ENCODE measurements around the gene C2CD5. TPM values are rescaled to one million over a fixed set of nuclear protein-coding genes. Genes with fewer than 3 reads are reported as not detected.
"Not testable (repeated sequence)": the region's sequence is repeated elsewhere in the genome, so short reads cannot be mapped to it uniquely, and the experiment has no call there.

The C2CD5 gene
- total RNA-seq, 1 experiment from 2014 or later = 27.1 TPM

- H3K36me3 ChIP-seq (ENCODE audit: insufficient read depth, low read length, poor library complexity, severe bottlenecking) = peaks cover 9% of the 10 kb centered on the region
- TF ChIP-seq CTCF (conservative IDR thresholded peaks at IDR 0.05; ENCODE audit: low read depth, low read length) = no peak
- TF ChIP-seq EZH2 (IDR thresholded peaks at IDR 0.05; ENCODE audit: borderline replicate concordance, low read depth, low read length, poor library complexity, severe bottlenecking) = no peak
- ChIA-PET CTCF (no interaction called here), POLR2A (ENCODE audit: low non-redundant PET) (no interaction called here)
- DNase-seq (ENCODE audit: low spot score) = no peak
- BruUV-seq (replicated peaks) = no TSS peak
- H3K4me1 ChIP-seq (ENCODE audit: insufficient read depth, low read length, poor library complexity, severe bottlenecking) = no peaks in the 10 kb centered on the region
- no peaks in the 10 kb centered on the region for H3K27me3 ChIP-seq (replicated peaks; ENCODE audit: insufficient read depth, low read depth, low read length, poor library complexity)
- no peak overlapping the region for H3K27ac ChIP-seq (ENCODE audit: low read depth, low read length, poor library complexity, severe bottlenecking)
- no peaks in the 10 kb centered on the region for H3K9me3 ChIP-seq (ENCODE audit: low read depth, low read length, poor library complexity, severe bottlenecking)
- intact Hi-C loops (cut with micrococcal nuclease; ENCODE audit: unreplicated experiment) = no loop called here
- no peak overlapping the region for H3K4me3 ChIP-seq (ENCODE audit: low read depth, low read length, poor library complexity, severe bottlenecking)
These were observed 55.9 kb downstream of the C2CD5 start for GRCh38 chr12:22488478-22488877.

- H3K4me3 ChIP-seq (ENCODE audit: low read depth, low read length, poor library complexity, severe bottlenecking); intact Hi-C loops (cut with micrococcal nuclease; ENCODE audit: unreplicated experiment); BruUV-seq (replicated peaks); DNase-seq (ENCODE audit: low spot score); POLR2A ChIA-PET (ENCODE audit: low non-redundant PET); H3K9me3 ChIP-seq (ENCODE audit: low read depth, low read length, poor library complexity, severe bottlenecking); H3K36me3 ChIP-seq (ENCODE audit: insufficient read depth, low read length, poor library complexity, severe bottlenecking); H3K27me3 ChIP-seq (replicated peaks; ENCODE audit: insufficient read depth, low read depth, low read length, poor library complexity); H3K27ac ChIP-seq (ENCODE audit: low read depth, low read length, poor library complexity, severe bottlenecking); CTCF ChIA-PET; H3K4me1 ChIP-seq (ENCODE audit: insufficient read depth, low read length, poor library complexity, severe bottlenecking): not testable (repeated sequence)
These were observed 56.7 kb downstream of the C2CD5 start for GRCh38 chr12:22487683-22488082.

GRCh38 chr12:22481547-22482104 lies 62.7 kb downstream of the C2CD5 start:
- H3K27ac ChIP-seq (ENCODE audit: low read depth, low read length, poor library complexity, severe bottlenecking) = no peak overlapping the region
- H3K4me3 ChIP-seq (ENCODE audit: low read depth, low read length, poor library complexity, severe bottlenecking) = no peak overlapping the region
- CTCF ChIA-PET = no interaction called here
- peaks cover 4% of the 10 kb centered on the region for H3K36me3 ChIP-seq (ENCODE audit: insufficient read depth, low read length, poor library complexity, severe bottlenecking)
- no peaks in the 10 kb centered on the region for H3K27me3 ChIP-seq (replicated peaks; ENCODE audit: insufficient read depth, low read depth, low read length, poor library complexity)
- DNase-seq (ENCODE audit: low spot score) = no peak
- intact Hi-C loops (cut with micrococcal nuclease; ENCODE audit: unreplicated experiment) = no loop called here
- TF ChIP-seq EZH2 (IDR thresholded peaks at IDR 0.05; ENCODE audit: borderline replicate concordance, low read depth, low read length, poor library complexity, severe bottlenecking) (no peak), CTCF (conservative IDR thresholded peaks at IDR 0.05; ENCODE audit: low read depth, low read length) (no peak)
- no peaks in the 10 kb centered on the region for H3K9me3 ChIP-seq (ENCODE audit: low read depth, low read length, poor library complexity, severe bottlenecking)
- no peaks in the 10 kb centered on the region for H3K4me1 ChIP-seq (ENCODE audit: insufficient read depth, low read length, poor library complexity, severe bottlenecking)
- POLR2A ChIA-PET (ENCODE audit: low non-redundant PET) = no interaction called here
- BruUV-seq (replicated peaks) = no TSS peak

- H3K27ac ChIP-seq (ENCODE audit: low read depth, low read length, poor library complexity, severe bottlenecking); DNase-seq (ENCODE audit: low spot score); H3K27me3 ChIP-seq (replicated peaks; ENCODE audit: insufficient read depth, low read depth, low read length, poor library complexity); H3K4me1 ChIP-seq (ENCODE audit: insufficient read depth, low read length, poor library complexity, severe bottlenecking); BruUV-seq (replicated peaks); intact Hi-C loops (cut with micrococcal nuclease; ENCODE audit: unreplicated experiment); POLR2A ChIA-PET (ENCODE audit: low non-redundant PET); H3K36me3 ChIP-seq (ENCODE audit: insufficient read depth, low read length, poor library complexity, severe bottlenecking); CTCF ChIA-PET; H3K4me3 ChIP-seq (ENCODE audit: low read depth, low read length, poor library complexity, severe bottlenecking); H3K9me3 ChIP-seq (ENCODE audit: low read depth, low read length, poor library complexity, severe bottlenecking): not testable (repeated sequence)
These were observed 63.5 kb downstream of the C2CD5 start for GRCh38 chr12:22480814-22481213.
